GM06990 (cell line): ENCODE results near the gene CYYR1.

Experiments
- DNase-seq: peaks from one replicate; pipeline ENCODE4 v3.0.0-alpha.2; 2011; ENCODE audit not compliant: insufficient read length; ENCODE audit errors: extremely low read depth
- H3K27me3 ChIP-seq: replicated peaks from 2 replicates; pipeline ENCODE4 v1.6.0; 2011; ENCODE audit warnings: low read length; ENCODE audit not compliant: control insufficient read depth, insufficient read depth
- H3K36me3 ChIP-seq: 2 replicates; pipeline ENCODE4 v1.5.1; 2011; ENCODE audit warnings: low read length; ENCODE audit not compliant: control insufficient read depth, insufficient read depth
- H3K4me3 ChIP-seq: replicated peaks from 2 replicates; pipeline ENCODE4 v1.5.1; 2011; ENCODE audit warnings: low read depth, mild to moderate bottlenecking, control low read depth, low read length
- TF ChIP-seq, protein P1 (sequence below): IDR thresholded peaks from 2 replicates; pipeline ENCODE4 v1.5.1; 2011; ENCODE audit warnings: low read length, control low read depth, mild to moderate bottlenecking, inconsistent platforms; ENCODE audit not compliant: insufficient read depth, poor library complexity, severe bottlenecking

CYYR1 gene

DNA sequence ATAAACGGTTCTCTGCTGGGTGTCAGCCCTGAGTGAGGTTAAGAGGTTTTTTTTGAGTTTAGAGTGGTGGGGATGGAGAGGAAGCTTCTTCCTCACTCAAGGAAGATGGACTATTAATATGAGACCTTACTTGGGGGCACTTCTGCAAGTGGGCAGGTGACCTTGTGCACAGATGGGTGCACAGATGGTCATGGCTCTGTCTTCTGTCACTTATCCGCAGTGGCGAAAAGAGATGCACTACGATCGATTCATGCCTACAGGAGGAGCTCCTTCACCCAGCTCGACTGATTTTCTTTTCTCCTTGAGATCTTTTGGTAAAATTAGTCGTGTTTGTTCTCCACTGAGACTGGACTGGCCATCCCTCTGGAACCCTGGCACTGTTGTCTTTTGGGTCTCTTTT lies 22.9 kb upstream of the CYYR1 start:
- TF ChIP-seq, protein P1, sequence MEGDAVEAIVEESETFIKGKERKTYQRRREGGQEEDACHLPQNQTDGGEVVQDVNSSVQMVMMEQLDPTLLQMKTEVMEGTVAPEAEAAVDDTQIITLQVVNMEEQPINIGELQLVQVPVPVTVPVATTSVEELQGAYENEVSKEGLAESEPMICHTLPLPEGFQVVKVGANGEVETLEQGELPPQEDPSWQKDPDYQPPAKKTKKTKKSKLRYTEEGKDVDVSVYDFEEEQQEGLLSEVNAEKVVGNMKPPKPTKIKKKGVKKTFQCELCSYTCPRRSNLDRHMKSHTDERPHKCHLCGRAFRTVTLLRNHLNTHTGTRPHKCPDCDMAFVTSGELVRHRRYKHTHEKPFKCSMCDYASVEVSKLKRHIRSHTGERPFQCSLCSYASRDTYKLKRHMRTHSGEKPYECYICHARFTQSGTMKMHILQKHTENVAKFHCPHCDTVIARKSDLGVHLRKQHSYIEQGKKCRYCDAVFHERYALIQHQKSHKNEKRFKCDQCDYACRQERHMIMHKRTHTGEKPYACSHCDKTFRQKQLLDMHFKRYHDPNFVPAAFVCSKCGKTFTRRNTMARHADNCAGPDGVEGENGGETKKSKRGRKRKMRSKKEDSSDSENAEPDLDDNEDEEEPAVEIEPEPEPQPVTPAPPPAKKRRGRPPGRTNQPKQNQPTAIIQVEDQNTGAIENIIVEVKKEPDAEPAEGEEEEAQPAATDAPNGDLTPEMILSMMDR = no peak
- no peaks in the 10 kb centered on the region for H3K27me3 ChIP-seq
- no peak for DNase-seq
- no peak overlapping the region for H3K4me3 ChIP-seq
- no peaks in the 10 kb centered on the region for H3K36me3 ChIP-seq

DNA sequence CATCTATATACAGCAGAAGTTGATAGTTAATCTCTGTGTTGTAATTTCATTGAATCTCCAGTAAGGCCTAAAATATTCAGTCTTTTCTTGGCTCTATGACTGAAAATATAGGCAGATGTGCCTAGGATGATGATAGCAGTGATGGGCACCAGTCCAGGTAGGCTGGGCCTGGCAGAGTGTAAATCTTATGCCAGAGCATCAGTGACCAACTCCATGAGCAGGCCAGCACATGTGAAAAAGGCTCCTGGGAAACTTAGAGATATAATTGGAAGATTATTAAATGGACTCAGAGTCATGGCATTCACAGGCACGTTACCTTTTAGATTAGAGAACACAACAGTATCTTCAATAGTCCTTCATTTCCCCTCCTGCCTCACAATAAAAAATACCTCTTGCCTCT lies 20.7 kb upstream of the CYYR1 start:
- Histone ChIP-seq H3K4me3 (no peak overlapping the region), H3K36me3 (no peaks in the 10 kb centered on the region), H3K27me3 (no peaks in the 10 kb centered on the region)
- TF ChIP-seq, protein P1 = no peak
- no peak for DNase-seq

DNA sequence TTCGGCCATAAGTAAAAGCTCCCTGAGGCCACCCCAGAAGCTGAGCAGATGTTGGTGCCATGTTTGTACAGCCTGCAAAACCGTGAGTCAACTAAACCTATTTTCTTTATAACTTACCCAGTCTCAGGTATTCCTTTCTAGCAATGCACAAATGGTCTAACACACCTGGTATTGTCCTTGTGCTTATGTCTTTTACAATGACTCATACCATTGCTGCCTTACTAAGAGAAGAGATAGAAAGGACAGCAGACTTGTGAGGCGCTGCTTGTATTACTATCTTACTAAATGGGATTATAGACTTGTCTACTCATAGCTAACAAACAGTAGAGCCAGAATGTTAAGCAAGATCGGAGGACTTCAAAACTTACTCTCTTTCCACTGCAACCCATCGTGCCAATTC lies 18.5 kb upstream of the CYYR1 start:
- TF ChIP-seq, protein P1 = no peak

DNA sequence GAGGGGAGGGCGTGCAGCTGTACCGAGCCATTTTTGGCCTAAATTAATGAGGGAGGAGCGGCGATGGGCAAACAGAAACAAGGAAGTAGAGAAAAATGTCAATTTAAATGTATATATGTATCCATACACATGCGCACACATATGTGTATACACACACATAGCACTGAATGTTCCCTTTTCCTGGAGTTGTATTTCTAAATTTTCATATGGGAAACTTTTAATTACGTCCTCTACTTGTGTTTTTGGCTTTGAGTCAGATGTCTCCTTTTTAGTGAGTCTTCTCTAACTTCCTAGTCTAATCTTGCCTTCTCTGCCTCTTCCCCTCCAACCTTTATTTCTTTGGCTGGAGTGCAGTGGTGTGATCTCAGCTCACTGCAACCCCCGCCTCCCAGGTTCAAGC lies 15.4 kb upstream of the CYYR1 start:
- DNase-seq = no peak
- Histone ChIP-seq H3K4me3 (no peak overlapping the region), H3K36me3 (no peaks in the 10 kb centered on the region), H3K27me3 (no peaks in the 10 kb centered on the region)
- TF ChIP-seq, protein P1 = no peak

More for the DNA sequence above, 18.5 kb upstream of the CYYR1 start:
- no peaks in the 10 kb centered on the region for H3K36me3 ChIP-seq
- no peak overlapping the region for H3K4me3 ChIP-seq
- DNase-seq = no peak
- H3K27me3 ChIP-seq = no peaks in the 10 kb centered on the region

DNA sequence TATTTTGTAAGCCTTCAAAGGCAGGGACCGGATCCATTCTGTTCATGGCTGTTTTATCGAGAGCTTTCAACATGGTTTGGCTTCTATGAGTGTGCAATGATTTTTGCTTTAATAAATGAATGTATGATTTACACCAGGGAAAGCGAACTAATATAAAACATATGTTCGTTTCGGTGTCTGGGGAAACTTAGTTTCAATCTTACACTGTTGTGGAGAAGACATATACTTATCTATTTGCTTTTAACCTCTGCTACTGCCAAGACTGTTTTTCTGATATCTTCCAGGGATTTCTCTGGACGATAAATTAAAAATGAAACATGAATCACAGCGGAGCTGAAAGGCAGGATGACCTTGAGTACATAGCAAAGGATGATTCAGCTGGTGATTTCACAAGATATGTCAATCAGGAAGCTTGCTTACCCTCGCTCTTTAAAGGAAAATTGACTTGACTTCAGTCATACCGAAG lies 14.7 kb upstream of the CYYR1 start:
- Histone ChIP-seq H3K27me3 (no peaks in the 10 kb centered on the region), H3K36me3 (no peaks in the 10 kb centered on the region), H3K4me3 (no peak overlapping the region)
- TF ChIP-seq, protein P1 = no peak
- DNase-seq = no peak

DNA sequence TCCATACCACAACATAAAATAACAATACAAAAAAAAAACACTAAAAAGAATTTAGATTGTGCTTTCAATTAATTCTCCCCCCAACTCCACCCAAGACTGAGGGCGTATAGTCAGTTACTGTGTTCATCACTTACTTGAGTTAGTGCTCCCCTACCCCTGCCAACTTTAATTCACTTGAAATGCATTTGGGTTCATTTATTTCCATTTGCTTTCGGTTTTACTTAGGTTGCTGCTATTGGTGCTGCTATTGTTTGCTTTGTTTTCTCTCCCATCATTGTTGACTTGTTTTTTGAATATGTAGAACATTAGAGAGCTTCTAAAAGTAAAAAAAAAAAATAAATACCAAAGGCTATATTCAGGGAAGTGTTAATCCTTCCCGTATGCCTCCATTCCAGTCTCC lies 10.7 kb upstream of the CYYR1 start:
- Histone ChIP-seq H3K36me3 (no peaks in the 10 kb centered on the region), H3K4me3 (no peak overlapping the region), H3K27me3 (no peaks in the 10 kb centered on the region)
- TF ChIP-seq, protein P1 = no peak
- DNase-seq = no peak
